Measurements from ENCODE around the gene CPA1.

GRCh38 chr7:130332259-130333053 lies 47.8 kb upstream of the CPA1 start:
- TF ChIP-seq CTCF (IDR thresholded peaks at IDR 0.05) (no peak), POLR2A (IDR thresholded peaks at IDR 0.05; ENCODE audit: low read depth) (no peak), EP300 (IDR thresholded peaks at IDR 0.05) (no peak), POLR2AphosphoS5 (IDR thresholded peaks at IDR 0.05) (no peak)
